CD8-positive, alpha-beta memory T cell (primary cell): ENCODE measurements around the gene TMTC1. TPM values are rescaled to one million over a fixed set of nuclear protein-coding genes. Genes with fewer than 3 reads are reported as not detected.

Source experiments
- CTCF ChIA-PET: fragments of 350-600 bp; sonication (Branson Sonifier 250); formaldehyde crosslinking; loops from one replicate; lab custom pipeline; 2021; ENCODE audit warnings: antibody characterized with exemption; lab: Charles Lee
- POLR2A ChIA-PET: fragments of 350-600 bp; sonication (Branson Sonifier 250); formaldehyde crosslinking; loops from one replicate; lab custom pipeline; 2021; ENCODE audit warnings: antibody characterized with exemption; lab: Charles Lee
- DNase-seq, 5 donors: peaks; one replicate each; pipeline versions ENCODE4 v3.0.0 to v3.0.0-alpha.2; 2020 to 2022; ENCODE audit warnings: mixed read lengths in 1 of 5
- H3K27ac ChIP-seq: one replicate; pipeline ENCODE4 v1.7.0; 2013; ENCODE audit warnings: low read depth, mild to moderate bottlenecking, low read length, moderate library complexity
- H3K27me3 ChIP-seq: 2 replicates; pipeline ENCODE4 v1.7.0; 2013; ENCODE audit warnings: low read length, mild to moderate bottlenecking; ENCODE audit not compliant: insufficient read depth, poor library complexity, severe bottlenecking
- H3K36me3 ChIP-seq: 2 replicates; pipeline ENCODE4 v1.7.0; 2013; ENCODE audit warnings: mild to moderate bottlenecking, low read length, moderate library complexity; ENCODE audit not compliant: insufficient read depth
- H3K4me1 ChIP-seq: 2 replicates; pipeline ENCODE4 v1.7.0; 2013; ENCODE audit warnings: mild to moderate bottlenecking, low read length, moderate library complexity; ENCODE audit not compliant: insufficient read depth
- H3K4me3 ChIP-seq: 2 replicates; pipeline ENCODE4 v1.7.0; 2013; ENCODE audit warnings: mild to moderate bottlenecking, low read length
- H3K9me3 ChIP-seq: 2 replicates; pipeline ENCODE4 v1.7.0; 2013; ENCODE audit warnings: mild to moderate bottlenecking, low read length
- H3K27ac Mint-ChIP-seq, 8 donors: one replicate each; pipeline ENCODE4 v1.8.0; 2020 to 2021; ENCODE audit warnings: mixed read lengths in 8 of 8, mild to moderate bottlenecking in 6 of 8, inconsistent platforms in 3 of 8, moderate library complexity in 3 of 8
- H3K27me3 Mint-ChIP-seq, 2 donors: one replicate each; pipeline ENCODE4 v1.8.0; 2020 to 2021; ENCODE audit warnings: mixed read lengths in 2 of 2, mild to moderate bottlenecking in 1 of 2, moderate library complexity in 1 of 2
- H3K36me3 Mint-ChIP-seq, 3 donors: one replicate each; pipeline ENCODE4 v1.8.0; 2020 to 2021; ENCODE audit warnings: mixed read lengths in 3 of 3, inconsistent platforms in 1 of 3, mild to moderate bottlenecking in 1 of 3
- H3K4me1 Mint-ChIP-seq, 3 donors: one replicate each; pipeline ENCODE4 v1.8.0; 2020 to 2021; ENCODE audit warnings: mixed read lengths in 3 of 3, inconsistent platforms in 1 of 3, mild to moderate bottlenecking in 1 of 3
- H3K4me3 Mint-ChIP-seq, 7 donors: one replicate each; pipeline ENCODE4 v1.8.0; 2020 to 2021; ENCODE audit warnings: mixed read lengths in 7 of 7, mild to moderate bottlenecking in 6 of 7, moderate library complexity in 4 of 7, inconsistent platforms in 2 of 7
- H3K9me3 Mint-ChIP-seq, 5 donors: one replicate each; pipeline ENCODE4 v1.8.0; 2020 to 2022; ENCODE audit warnings: mixed read lengths in 5 of 5, mild to moderate bottlenecking in 3 of 5, moderate library complexity in 2 of 5, inconsistent platforms in 1 of 5
- polyA plus RNA-seq: library from polyadenylated mRNA; unstranded; fragments of 300-500 nt; fragmentation: Illumina TruSeq; gene quantifications from one replicate; pipeline ENCODE4 v1.2.3, GENCODE V29; 2021
- total RNA-seq, 2 experiments: library from RNA; stranded (reverse); gene quantifications; one replicate each; pipeline ENCODE4 v1.2.3, GENCODE V29; 2021

TMTC1 gene
- total and polyA plus RNA-seq, 3 experiments from 2014 or later = not detected

DNA sequence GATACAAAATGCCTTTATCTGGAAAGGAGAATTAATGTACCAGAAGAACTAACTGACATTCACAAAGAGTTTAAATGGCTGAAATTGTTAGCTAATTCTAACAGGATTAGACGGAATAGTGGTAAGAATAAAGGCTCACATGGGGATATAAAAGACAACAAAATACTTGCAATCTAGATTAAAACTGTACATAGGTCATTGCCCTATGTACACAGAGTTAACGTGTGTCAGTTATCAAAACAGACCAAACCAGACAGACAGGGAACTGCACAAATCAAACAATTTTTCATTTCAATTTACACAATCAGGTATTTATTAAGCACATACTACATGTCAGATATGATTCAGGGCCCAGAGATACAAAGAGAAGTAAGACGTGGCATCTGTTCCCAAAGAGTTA, 12.6 kb downstream of the TMTC1 start:
- Mint-ChIP-seq H3K27me3 (peaks cover 0 to 3% of the 10 kb centered on the region in 2 donors), H3K27ac (no peak overlapping the region), H3K4me1 (no peaks in the 10 kb centered on the region), H3K9me3 (peaks cover 0 to 14% (median 3%) of the 10 kb centered on the region in 5 donors), H3K4me3 (no peak overlapping the region), H3K36me3 (no peaks in the 10 kb centered on the region)
- no peak for DNase-seq
- no peaks in the 10 kb centered on the region for H3K9me3 ChIP-seq
- H3K4me1 ChIP-seq = no peaks in the 10 kb centered on the region
- no peaks in the 10 kb centered on the region for H3K27me3 ChIP-seq
- no peak overlapping the region for H3K4me3 ChIP-seq
- H3K27ac ChIP-seq = no peak overlapping the region
- ChIA-PET CTCF (no interaction called here), POLR2A (no interaction called here)
- no peaks in the 10 kb centered on the region for H3K36me3 ChIP-seq

DNA sequence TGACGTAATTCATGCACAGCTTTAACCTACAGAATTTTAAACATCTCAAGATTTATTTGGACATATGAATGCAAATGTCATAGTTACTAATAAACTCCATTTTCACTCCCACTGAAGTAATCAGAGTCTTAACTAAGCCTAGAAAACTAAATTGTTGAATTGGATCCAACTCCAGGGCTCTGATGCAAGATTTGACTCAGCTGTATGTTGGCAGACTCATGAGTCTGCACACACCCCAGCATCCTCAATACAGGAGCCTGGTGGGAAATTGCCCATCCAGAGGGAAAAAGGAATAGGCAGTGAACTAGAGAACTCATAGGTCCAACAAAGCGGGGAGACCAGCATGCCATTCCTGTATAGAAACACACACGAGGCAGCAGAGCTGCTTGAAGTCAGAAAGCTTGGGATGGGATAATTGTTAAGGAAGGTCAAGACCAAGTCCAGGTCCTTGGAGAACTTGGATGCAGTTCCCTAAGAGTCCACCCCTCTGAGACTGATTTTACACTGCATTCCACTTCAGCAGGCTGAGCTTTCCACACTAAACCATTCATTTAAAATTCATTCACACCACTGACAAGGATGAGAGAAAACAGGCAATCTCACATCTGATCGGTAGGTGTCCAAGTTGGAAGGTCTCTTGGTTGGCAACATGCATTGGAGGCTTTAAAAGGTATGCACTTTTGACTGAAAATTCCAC, 14.4 kb downstream of the TMTC1 start:
- H3K27me3 ChIP-seq = no peaks in the 10 kb centered on the region
- ChIA-PET CTCF (no interaction called here), POLR2A (no interaction called here)
- no peaks in the 10 kb centered on the region for H3K9me3 ChIP-seq
- H3K27me3 Mint-ChIP-seq = no peaks in the 10 kb centered on the region
- no peak overlapping the region for H3K4me3 Mint-ChIP-seq
- no peak overlapping the region for H3K27ac Mint-ChIP-seq
- H3K36me3 Mint-ChIP-seq = no peaks in the 10 kb centered on the region
- peaks cover 0 to 2% (median 0%) of the 10 kb centered on the region in 5 donors for H3K9me3 Mint-ChIP-seq
- no peaks in the 10 kb centered on the region for H3K4me1 ChIP-seq
- no peak overlapping the region for H3K27ac ChIP-seq
- H3K4me3 ChIP-seq = no peak overlapping the region
- no peak for DNase-seq
- no peaks in the 10 kb centered on the region for H3K4me1 Mint-ChIP-seq
- H3K36me3 ChIP-seq = no peaks in the 10 kb centered on the region

DNA sequence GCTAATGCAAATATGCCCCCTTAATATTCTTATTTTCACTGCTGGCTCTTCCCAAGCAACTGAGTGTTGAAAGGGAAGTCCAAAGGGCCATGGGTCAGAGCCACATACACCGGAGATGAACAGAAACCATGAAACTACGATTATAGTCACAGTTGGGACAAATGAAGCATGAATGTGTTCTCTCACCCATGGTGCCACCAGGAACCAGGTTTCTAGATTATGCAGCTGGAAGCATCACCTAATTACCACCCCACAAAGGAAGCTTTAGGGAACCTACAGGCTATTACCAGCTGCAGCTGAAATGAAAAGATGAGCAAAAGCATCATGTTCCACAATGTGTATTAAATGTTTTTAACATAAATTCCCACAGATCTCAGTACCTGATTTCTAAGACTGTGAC, 15.4 kb downstream of the TMTC1 start:
- no peak for DNase-seq
- ChIA-PET POLR2A (no interaction called here), CTCF (no interaction called here)
- no peaks in the 10 kb centered on the region for H3K27me3 ChIP-seq
- Mint-ChIP-seq H3K27me3 (no peaks in the 10 kb centered on the region), H3K9me3 (peaks cover 0 to 2% (median 0%) of the 10 kb centered on the region in 5 donors), H3K4me1 (no peaks in the 10 kb centered on the region), H3K27ac (no peak overlapping the region), H3K36me3 (no peaks in the 10 kb centered on the region), H3K4me3 (no peak overlapping the region)
- H3K36me3 ChIP-seq = no peaks in the 10 kb centered on the region
- H3K27ac ChIP-seq = no peak overlapping the region
- no peak overlapping the region for H3K4me3 ChIP-seq
- no peaks in the 10 kb centered on the region for H3K4me1 ChIP-seq
- H3K9me3 ChIP-seq = no peaks in the 10 kb centered on the region

DNA sequence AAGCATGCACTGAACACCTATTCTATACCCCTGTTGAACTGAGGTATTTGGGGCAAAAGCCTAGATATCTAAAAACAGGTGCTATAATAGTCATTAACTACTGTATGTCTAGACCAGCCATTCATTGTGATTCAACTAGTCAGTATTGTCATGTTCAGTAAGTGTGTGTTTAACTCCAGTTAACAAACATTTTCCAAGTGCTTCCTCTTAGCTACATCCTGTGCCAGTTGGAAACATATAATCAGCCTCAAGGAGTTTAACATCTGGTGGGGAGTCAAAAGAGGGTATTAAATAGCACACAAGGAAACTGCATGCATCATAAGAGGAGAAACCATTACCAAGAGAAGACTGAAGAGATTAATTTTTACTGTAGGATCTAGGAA, 20.4 kb downstream of the TMTC1 start:
- ChIA-PET POLR2A (no interaction called here), CTCF (no interaction called here)

DNA sequence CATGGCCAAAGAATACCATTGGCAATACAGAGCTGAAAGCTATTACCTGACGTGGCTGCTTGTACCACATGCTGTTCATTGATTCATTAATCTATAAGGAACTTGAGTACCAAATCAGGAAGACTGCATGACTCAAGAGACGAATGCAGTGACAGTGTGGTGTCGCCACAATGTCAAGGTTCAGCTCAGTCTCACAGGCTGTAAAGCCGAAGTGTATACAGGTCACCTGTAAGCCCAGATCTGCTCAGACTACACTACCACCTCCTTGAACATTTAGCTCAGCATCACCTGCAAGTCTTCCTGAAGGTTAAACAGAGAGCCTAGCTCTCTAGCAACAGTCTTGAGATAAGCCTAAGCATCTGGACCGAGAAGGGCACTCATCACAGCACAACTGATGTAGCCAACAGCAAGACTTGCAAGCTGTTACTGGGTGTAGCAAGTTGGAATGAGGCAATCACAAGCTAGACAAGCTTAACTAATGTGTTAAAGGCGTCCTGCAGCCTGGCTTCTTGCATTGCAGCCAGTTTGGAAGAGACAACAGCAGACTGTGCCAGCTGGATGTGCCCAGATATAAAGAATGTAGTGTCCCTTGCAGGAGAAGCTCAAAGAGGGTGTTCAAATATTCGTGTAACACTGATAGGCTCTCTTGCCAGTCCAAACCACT, 21.0 kb downstream of the TMTC1 start:
- Histone ChIP-seq H3K4me1 (no peaks in the 10 kb centered on the region), H3K27me3 (no peaks in the 10 kb centered on the region), H3K4me3 (no peak overlapping the region), H3K36me3 (no peaks in the 10 kb centered on the region), H3K27ac (no peak overlapping the region), H3K9me3 (no peaks in the 10 kb centered on the region)
- ChIA-PET POLR2A (no interaction called here), CTCF (no interaction called here)
- no peaks in the 10 kb centered on the region for H3K4me1 Mint-ChIP-seq
- no peak for DNase-seq
- H3K27ac Mint-ChIP-seq = no peak overlapping the region
- no peaks in the 10 kb centered on the region for H3K36me3 Mint-ChIP-seq
- no peaks in the 10 kb centered on the region for H3K9me3 Mint-ChIP-seq
- H3K27me3 Mint-ChIP-seq = peaks cover 0 to 1% of the 10 kb centered on the region in 2 donors
- no peak overlapping the region for H3K4me3 Mint-ChIP-seq

More for the DNA sequence above, 20.4 kb downstream of the TMTC1 start:
- Histone ChIP-seq H3K27me3 (no peaks in the 10 kb centered on the region), H3K36me3 (no peaks in the 10 kb centered on the region), H3K9me3 (no peaks in the 10 kb centered on the region), H3K4me1 (no peaks in the 10 kb centered on the region), H3K4me3 (no peak overlapping the region), H3K27ac (no peak overlapping the region)
- H3K4me1 Mint-ChIP-seq = no peaks in the 10 kb centered on the region
- H3K4me3 Mint-ChIP-seq = no peak overlapping the region
- H3K27me3 Mint-ChIP-seq = peaks cover 0 to 1% of the 10 kb centered on the region in 2 donors
- no peak overlapping the region for H3K27ac Mint-ChIP-seq
- no peak for DNase-seq
- H3K9me3 Mint-ChIP-seq = no peaks in the 10 kb centered on the region
- no peaks in the 10 kb centered on the region for H3K36me3 Mint-ChIP-seq

DNA sequence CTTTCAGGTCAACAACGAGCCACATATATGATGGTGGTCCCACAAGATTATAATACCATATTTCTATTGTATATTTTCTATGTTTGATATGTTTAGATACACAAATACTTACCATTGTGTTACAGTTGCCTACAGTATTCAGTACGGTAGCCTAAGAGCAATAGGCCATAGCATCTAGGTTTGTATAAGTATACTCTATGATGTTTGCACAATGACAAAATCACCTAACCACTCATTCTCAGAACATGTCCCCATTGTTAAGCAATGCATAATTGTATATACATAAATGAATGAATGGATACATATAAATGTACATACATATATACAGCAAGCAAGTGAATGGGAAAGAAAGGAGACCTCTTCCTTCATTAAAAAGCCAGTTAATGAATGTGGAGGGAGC, 23.8 kb downstream of the TMTC1 start:
- H3K4me3 ChIP-seq = no peak overlapping the region
- ChIA-PET CTCF (no interaction called here), POLR2A (no interaction called here)
- Mint-ChIP-seq H3K4me1 (no peaks in the 10 kb centered on the region), H3K36me3 (no peaks in the 10 kb centered on the region), H3K4me3 (no peak overlapping the region), H3K27me3 (peaks cover 0 to 1% of the 10 kb centered on the region in 2 donors), H3K27ac (no peak overlapping the region), H3K9me3 (peaks cover 0 to 3% (median 0%) of the 10 kb centered on the region in 5 donors)
- H3K36me3 ChIP-seq = no peaks in the 10 kb centered on the region
- H3K27ac ChIP-seq = no peak overlapping the region
- H3K9me3 ChIP-seq = no peaks in the 10 kb centered on the region
- no peak for DNase-seq
- H3K27me3 ChIP-seq = no peaks in the 10 kb centered on the region
- no peaks in the 10 kb centered on the region for H3K4me1 ChIP-seq

DNA sequence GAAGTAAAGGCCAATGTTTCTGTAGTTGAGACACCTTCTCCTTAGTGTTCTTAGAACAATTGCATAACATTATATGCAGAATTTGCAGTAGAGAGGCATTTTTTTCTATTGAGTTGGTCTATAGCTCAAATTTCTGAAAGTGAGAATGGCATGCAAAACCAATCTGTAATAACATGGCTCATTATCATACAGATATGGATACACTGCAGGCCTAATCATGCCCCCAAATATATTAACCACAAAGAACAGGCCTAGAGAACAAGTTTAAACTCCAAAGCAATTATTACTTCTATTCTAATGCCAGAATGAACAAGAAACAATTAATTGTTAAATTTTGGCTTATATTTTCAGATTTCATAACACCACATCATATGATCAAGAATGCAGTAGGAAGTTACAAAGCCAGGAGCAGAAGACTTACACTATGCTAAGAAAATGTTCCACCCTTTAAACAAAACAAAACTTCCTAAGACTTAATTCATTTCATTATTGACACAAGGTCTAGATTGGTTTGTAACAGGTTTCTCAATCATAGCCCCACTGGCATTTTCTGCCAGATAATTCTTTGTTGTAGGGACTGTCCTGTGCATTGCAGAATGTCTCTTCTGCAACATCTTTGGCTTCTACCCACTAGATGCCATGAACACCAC, 26.9 kb downstream of the TMTC1 start:
- Mint-ChIP-seq H3K27me3 (peaks cover 0 to 1% of the 10 kb centered on the region in 2 donors), H3K27ac (no peak overlapping the region), H3K9me3 (peaks cover 0 to 3% (median 0%) of the 10 kb centered on the region in 5 donors), H3K4me3 (no peak overlapping the region), H3K36me3 (no peaks in the 10 kb centered on the region), H3K4me1 (no peaks in the 10 kb centered on the region)
- Histone ChIP-seq H3K9me3 (no peaks in the 10 kb centered on the region), H3K36me3 (no peaks in the 10 kb centered on the region), H3K4me3 (no peak overlapping the region), H3K4me1 (no peaks in the 10 kb centered on the region), H3K27ac (no peak overlapping the region), H3K27me3 (no peaks in the 10 kb centered on the region)
- ChIA-PET CTCF (no interaction called here), POLR2A (no interaction called here)
- no peak for DNase-seq
